ENCODE measurements around the gene PLCXD3. TPM values are rescaled to one million over a fixed set of nuclear protein-coding genes. Genes with fewer than 3 reads are reported as not detected.
"Not testable (repeated sequence)": the region's sequence is repeated elsewhere in the genome, so short reads cannot be mapped to it uniquely, and the experiment has no call there.

The PLCXD3 gene
- polyA plus RNA-seq, 3 donors from 2014 or later: not detected

DNA sequence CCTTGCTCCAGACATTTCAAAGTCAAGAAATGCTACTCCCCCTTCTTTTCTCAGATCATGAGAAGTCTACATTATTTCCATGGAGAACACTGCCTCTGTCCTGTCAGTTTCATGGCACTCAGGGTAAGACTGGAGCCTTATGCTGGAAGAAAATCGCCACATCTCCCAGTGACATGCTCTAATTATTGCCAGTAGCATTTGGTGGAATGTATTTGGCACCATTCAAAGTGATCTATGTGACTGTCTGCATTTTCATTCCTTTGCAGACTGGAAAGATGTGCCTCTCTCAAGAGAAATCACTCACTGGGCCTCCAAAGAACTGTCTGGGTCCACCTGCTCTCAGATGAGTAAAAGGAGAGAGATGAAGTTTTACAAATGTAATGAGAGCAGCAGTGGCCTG, 840 bp upstream of the PLCXD3 start:
- no peak overlapping the region for H3K4me3 Mint-ChIP-seq
- DNase-seq: no peak
- peaks cover 0 to 3% (median 0%) of the 10 kb centered on the region in 3 donors for H3K36me3 Mint-ChIP-seq
- H3K9me3 Mint-ChIP-seq: peaks cover 0 to 22% (median 12%) of the 10 kb centered on the region in 6 donors
- H3K27ac Mint-ChIP-seq: no peak overlapping the region
- no peaks in the 10 kb centered on the region for H3K4me1 Mint-ChIP-seq
- peaks cover 0 to 10% (median 7%) of the 10 kb centered on the region in 3 donors for H3K27me3 Mint-ChIP-seq (ENCODE audit: low read depth in 3 of 3)

DNA sequence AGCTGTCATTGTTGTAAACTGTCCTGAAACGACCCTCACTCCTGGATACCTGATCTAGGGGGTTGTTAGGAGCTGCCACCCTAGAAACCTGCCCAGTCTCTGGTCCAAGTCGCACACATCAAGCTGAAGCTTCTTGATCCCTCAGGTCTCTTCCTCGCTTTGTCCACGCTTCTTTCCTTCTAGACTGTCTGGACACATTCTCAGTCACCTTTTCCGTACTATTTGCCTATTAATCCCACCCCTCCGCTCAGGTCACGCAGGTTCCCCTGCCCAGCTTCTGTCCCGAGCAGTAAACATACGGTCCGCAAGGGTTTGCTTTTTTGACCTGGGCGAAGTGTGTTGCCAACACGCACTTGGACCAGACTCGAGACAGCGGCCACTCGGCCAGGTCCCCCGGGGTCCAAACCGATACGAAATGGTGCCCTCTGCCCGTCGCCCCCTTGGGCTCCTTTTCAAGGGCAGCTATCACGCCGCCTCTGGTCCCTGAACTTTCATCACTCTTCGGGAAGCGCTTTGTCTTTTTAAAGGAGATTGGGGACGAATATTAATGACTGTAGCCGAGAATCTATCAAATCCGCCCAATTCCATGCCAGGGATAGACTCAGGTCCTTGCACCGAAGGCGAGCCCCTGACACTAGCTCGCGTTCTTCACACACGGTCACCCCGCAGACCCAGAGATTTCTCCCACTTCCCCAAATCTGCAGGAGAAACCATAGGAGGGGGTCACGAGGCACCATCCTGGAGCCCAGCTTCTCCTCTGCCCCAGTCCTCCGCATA, 814 bp downstream of the PLCXD3 start:
- Mint-ChIP-seq H3K9me3 (peaks cover 2 to 24% (median 11%) of the 10 kb centered on the region in 6 donors), H3K4me3 (no peak overlapping the region), H3K27ac (no peak overlapping the region), H3K4me1 (no peaks in the 10 kb centered on the region), H3K36me3 (peaks cover 0 to 3% (median 0%) of the 10 kb centered on the region in 3 donors), H3K27me3 (ENCODE audit: low read depth in 3 of 3) (peaks cover 0 to 10% (median 7%) of the 10 kb centered on the region in 3 donors)
- DNase-seq: no peak

DNA sequence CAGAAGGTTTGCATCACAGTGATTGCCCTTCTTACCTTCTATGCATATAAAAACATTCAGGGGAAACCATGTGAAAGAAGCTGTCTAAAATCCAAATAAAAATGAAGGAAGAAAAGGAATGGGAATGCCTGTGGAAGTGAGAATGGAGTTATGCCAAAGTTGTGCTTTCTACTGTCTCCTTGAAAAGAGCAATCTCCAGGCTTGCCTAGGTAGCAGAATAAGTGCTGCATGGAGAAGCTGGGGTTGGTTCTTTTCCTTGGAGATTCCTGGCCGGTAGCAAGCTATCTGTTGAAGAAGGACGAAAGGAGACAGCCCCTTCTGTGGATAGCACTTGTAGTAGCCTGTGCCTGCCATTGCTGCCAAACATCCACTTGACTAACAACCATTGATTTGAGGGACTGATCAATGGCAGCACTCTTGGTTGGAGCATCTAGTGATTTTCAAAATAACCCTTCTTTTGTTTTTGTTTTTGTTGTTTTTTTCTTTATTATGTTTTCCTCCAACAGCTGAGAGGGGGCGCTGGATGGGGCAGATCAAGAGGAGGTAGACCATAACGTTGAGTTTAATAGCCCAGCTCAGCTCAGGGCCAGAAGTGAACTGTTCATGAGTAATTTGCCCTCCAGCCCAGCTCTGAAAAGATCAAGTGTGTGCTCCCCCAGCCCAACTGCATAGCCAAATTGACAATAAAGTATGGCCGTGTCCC, 1.6 kb downstream of the PLCXD3 start:
- Mint-ChIP-seq H3K27me3 (ENCODE audit: low read depth in 3 of 3) (peaks cover 0 to 10% (median 7%) of the 10 kb centered on the region in 3 donors), H3K4me3 (no peak overlapping the region), H3K4me1 (no peaks in the 10 kb centered on the region), H3K36me3 (peaks cover 0 to 3% (median 0%) of the 10 kb centered on the region in 3 donors), H3K9me3 (peaks cover 2 to 24% (median 11%) of the 10 kb centered on the region in 6 donors), H3K27ac (no peak overlapping the region)
- DNase-seq: no peak

DNA sequence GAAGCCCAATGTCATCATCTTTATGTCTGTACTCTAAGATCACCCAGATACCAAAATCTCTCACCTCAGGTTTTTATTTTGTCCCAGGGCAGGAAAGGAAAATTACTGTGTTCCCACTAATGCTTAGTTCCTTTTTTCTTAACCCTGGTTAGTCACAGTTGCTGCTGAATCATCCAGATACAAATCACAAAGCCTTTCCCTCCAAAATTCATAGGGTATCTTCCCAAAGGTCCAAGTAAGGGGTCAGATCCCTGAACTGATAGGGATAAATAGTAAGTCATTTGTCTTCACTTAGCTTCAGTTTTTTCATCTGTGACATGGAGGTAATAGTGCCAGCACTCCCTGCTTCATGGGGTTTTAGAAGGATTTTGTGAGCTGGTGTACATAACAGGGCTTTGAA, 2.2 kb downstream of the PLCXD3 start:
- peaks cover 0 to 10% (median 7%) of the 10 kb centered on the region in 3 donors for H3K27me3 Mint-ChIP-seq (ENCODE audit: low read depth in 3 of 3)
- H3K4me1 Mint-ChIP-seq: no peaks in the 10 kb centered on the region
- H3K36me3 Mint-ChIP-seq: peaks cover 0 to 3% (median 0%) of the 10 kb centered on the region in 3 donors
- no peak overlapping the region for H3K4me3 Mint-ChIP-seq
- no peak for DNase-seq
- peaks cover 2 to 24% (median 11%) of the 10 kb centered on the region in 6 donors for H3K9me3 Mint-ChIP-seq
- no peak overlapping the region for H3K27ac Mint-ChIP-seq

DNA sequence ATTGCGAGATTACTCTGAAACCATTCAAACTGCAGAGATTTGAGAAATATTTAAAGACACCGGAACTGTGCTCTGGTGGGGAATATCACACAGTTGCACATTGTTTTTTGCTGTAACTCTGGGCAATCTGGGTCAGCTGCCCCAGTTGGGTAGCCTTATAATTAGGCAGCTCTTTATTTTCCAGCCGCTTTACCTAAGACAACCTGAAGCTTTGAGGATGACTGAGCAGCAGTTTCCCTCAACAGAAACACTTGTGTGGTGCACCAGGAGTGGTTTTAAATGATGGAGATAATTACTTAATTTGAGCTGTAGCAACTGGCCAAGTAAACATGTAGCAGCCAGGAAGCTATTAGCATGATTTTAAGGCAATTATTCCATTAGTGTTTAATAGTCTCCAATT, 2.9 kb downstream of the PLCXD3 start:
- Mint-ChIP-seq H3K4me1 (no peaks in the 10 kb centered on the region), H3K27me3 (ENCODE audit: low read depth in 3 of 3) (peaks cover 0 to 10% (median 7%) of the 10 kb centered on the region in 3 donors), H3K4me3 (no peak overlapping the region), H3K36me3 (peaks cover 0 to 3% (median 0%) of the 10 kb centered on the region in 3 donors), H3K27ac (no peak overlapping the region), H3K9me3 (peaks cover 2 to 24% (median 10%) of the 10 kb centered on the region in 6 donors)
- DNase-seq: no peak

DNA sequence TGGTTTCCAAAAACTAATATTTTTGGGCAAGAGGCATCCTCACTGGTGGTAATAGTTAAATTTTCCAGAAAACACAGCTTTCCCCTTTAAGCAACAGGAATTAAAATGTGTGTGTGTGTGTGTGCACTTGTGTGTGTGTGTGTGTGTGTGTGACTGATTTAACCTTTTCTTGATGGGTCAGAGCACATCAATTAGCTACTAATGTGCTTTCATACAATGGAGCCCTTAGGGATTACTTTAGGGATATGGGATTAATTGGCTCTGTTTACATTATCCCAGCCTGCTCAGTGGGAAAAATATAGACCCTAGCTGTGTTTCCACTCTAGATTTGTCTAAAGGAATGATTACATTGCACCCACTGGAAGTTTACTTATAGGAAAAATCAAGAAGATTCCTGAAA, 6.5 kb downstream of the PLCXD3 start:
- no peaks in the 10 kb centered on the region for H3K36me3 Mint-ChIP-seq
- H3K27ac Mint-ChIP-seq: no peak overlapping the region
- no peaks in the 10 kb centered on the region for H3K4me1 Mint-ChIP-seq
- H3K27me3 Mint-ChIP-seq (ENCODE audit: low read depth in 3 of 3): peaks cover 0 to 4% (median 0%) of the 10 kb centered on the region in 3 donors
- H3K9me3 Mint-ChIP-seq: peaks cover 0 to 17% (median 7%) of the 10 kb centered on the region in 6 donors
- no peak overlapping the region for H3K4me3 Mint-ChIP-seq
- no peak for DNase-seq

DNA sequence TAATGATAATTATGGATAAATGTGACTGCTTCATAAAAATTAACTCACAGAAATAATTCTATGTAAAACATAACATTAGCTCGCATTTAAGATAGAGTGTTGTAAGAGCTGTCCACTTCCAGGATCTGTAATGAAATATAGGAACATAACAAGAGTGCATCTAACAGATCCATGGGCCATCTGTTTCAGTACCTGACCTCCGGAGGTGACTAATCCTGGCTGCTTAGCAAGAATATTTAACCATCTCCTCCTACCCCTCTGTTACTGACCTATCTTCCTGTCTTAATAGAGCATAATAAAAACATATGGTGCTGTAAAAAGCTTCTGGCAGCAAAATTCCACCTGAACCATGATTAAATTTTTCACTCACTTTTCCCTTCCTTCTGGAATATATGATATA, 7.1 kb downstream of the PLCXD3 start:
- Mint-ChIP-seq H3K4me1 (no peaks in the 10 kb centered on the region), H3K27ac (no peak overlapping the region), H3K36me3 (no peaks in the 10 kb centered on the region), H3K9me3 (peaks cover 0 to 12% (median 5%) of the 10 kb centered on the region in 6 donors), H3K27me3 (ENCODE audit: low read depth in 3 of 3) (peaks cover 0 to under 1% (median 0%) of the 10 kb centered on the region in 3 donors), H3K4me3 (no peak overlapping the region)
- DNase-seq: no peak

DNA sequence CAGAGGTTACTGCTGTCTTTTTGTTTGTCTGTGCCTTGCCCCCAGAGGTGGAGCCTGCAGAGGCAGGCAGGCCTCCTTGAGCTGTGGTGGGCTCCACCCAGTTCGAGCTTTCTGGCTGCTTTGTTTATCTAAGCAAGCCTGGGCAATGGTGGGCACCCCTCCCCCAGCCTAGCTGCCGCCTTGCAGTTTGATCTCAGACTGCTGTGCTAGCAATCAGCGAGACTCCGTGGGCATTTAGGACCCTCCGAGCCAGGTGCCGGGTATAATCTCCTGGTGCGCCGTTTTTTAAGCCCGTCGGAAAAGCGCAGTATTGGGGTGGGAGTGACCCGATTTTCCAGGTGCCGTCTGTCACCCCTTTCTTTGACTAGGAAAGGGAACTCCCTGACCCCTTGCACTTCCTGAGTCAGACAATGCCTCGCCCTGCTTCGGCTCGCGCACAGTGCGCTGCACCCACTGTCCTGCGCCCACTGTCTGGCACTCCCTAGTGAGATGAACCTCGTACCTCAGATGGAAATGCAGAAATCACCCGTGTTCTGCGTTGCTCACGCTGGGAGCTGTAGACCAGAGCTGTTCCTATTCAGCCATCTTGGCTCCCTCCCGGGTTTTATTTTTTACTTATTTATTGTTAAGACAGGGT, 16.8 kb downstream of the PLCXD3 start:
- not testable (repeated sequence) for H3K27ac Mint-ChIP-seq; H3K27me3 Mint-ChIP-seq (ENCODE audit: low read depth in 3 of 3); DNase-seq; H3K4me3 Mint-ChIP-seq; H3K4me1 Mint-ChIP-seq; H3K36me3 Mint-ChIP-seq
- H3K9me3 Mint-ChIP-seq: peaks cover 0 to 22% (median 11%) of the 10 kb centered on the region in 6 donors

DNA sequence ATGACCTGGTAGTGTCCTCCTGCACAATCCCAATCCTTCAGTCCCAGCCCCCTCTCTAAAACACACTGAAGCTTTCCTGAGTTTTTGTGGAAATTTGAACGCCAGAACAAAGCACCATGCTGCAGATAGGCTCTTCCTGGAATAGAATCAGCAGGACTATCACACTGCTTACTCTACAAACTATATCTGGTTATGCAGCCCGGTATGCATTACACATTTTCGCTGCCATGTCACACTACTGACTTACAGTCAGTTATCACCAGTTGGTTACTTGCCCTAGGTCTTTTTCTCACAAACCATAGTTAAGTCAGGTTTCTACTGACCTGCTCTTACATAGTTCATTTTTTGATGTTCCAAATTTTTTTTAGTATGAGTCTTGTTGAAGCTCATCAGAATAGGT, 24.9 kb downstream of the PLCXD3 start:
- no peaks in the 10 kb centered on the region for H3K4me1 Mint-ChIP-seq
- no peak overlapping the region for H3K27ac Mint-ChIP-seq
- DNase-seq: no peak
- peaks cover 0 to 1% (median 0%) of the 10 kb centered on the region in 3 donors for H3K27me3 Mint-ChIP-seq (ENCODE audit: low read depth in 3 of 3)
- H3K4me3 Mint-ChIP-seq: no peak overlapping the region
- peaks cover 0 to 8% (median 2%) of the 10 kb centered on the region in 6 donors for H3K9me3 Mint-ChIP-seq
- H3K36me3 Mint-ChIP-seq: no peaks in the 10 kb centered on the region

DNA sequence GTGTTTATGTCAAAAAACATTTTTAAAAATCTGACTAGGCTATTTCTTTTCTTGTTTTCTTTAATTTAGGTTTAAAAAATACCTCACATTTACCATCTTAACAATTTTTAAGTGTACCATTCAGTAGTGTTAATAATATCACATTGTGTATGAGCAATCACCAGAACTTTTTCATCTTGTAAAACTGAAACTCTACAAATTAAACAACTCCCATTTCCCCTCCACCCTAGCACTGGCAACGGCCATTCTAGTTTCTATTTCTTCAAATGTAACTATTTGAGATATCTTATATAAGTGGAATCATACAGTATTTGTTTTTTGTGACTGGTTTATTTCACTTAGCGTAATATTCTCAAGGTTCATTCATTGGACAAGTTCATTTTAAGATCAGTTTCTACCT, 27.7 kb downstream of the PLCXD3 start:
- H3K27ac Mint-ChIP-seq: no peak overlapping the region
- H3K36me3 Mint-ChIP-seq: no peaks in the 10 kb centered on the region
- no peaks in the 10 kb centered on the region for H3K4me1 Mint-ChIP-seq
- no peak overlapping the region for H3K4me3 Mint-ChIP-seq
- H3K9me3 Mint-ChIP-seq: peaks cover 0 to 13% (median 2%) of the 10 kb centered on the region in 6 donors
- H3K27me3 Mint-ChIP-seq (ENCODE audit: low read depth in 3 of 3): peaks cover 0 to 1% (median 0%) of the 10 kb centered on the region in 3 donors
- no peak for DNase-seq

DNA sequence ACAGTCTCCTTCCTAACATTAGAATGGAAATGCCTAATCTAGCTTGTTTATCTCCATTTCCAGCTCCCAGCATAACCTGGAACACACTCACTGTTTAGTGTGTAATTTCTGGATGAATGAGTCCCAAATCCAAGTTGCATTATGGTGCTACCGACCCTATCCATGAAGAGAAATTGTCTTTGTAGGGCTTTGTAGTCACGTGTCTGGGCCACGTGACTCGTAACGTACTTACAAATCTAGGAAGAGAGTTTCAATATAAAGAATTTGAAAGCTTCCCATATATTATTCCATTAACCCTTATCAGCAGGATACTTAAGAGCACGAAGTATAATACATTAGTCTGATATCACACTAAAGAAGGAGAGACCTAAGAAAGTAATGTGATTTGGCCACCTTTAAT, 28.2 kb downstream of the PLCXD3 start:
- Mint-ChIP-seq H3K4me3 (no peak overlapping the region), H3K36me3 (no peaks in the 10 kb centered on the region), H3K27me3 (ENCODE audit: low read depth in 3 of 3) (peaks cover 0 to 1% (median 0%) of the 10 kb centered on the region in 3 donors), H3K27ac (no peak overlapping the region), H3K9me3 (peaks cover 0 to 13% (median 1%) of the 10 kb centered on the region in 6 donors), H3K4me1 (no peaks in the 10 kb centered on the region)
- no peak for DNase-seq

DNA sequence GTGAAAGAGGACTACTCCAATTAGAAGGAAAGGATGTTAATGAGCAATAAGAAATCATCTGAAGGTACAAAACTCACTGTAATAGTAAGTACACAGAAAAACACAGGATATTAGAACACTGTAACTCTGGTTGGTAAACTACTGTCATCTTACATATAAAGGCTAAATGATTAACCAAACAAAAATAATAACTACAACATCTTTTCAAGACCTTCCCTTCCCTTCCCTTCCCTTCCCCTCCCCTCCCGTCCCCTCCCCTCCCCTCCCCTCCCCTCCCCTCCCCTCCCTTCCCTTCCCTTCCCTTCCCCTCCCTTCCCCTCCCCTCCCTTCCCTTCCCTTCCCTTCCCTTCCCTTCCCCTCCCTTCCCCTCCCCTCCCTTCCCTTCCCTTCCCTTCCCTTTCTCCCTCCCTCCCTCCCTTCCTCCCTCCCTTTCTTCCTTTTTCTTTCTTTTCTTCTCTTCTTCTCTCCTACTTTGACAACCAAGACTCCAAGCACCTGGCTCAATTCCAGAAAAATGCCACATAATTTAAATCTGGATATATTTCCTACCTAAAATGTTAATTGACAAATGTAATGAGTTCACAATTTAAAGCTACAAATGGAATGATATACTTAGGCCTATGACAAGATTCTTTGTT, 38.7 kb downstream of the PLCXD3 start:
- not testable (repeated sequence) for H3K27ac Mint-ChIP-seq; H3K4me3 Mint-ChIP-seq; H3K4me1 Mint-ChIP-seq; DNase-seq; H3K36me3 Mint-ChIP-seq; H3K27me3 Mint-ChIP-seq (ENCODE audit: low read depth in 3 of 3)
- peaks cover 8 to 38% (median 16%) of the 10 kb centered on the region in 6 donors for H3K9me3 Mint-ChIP-seq

DNA sequence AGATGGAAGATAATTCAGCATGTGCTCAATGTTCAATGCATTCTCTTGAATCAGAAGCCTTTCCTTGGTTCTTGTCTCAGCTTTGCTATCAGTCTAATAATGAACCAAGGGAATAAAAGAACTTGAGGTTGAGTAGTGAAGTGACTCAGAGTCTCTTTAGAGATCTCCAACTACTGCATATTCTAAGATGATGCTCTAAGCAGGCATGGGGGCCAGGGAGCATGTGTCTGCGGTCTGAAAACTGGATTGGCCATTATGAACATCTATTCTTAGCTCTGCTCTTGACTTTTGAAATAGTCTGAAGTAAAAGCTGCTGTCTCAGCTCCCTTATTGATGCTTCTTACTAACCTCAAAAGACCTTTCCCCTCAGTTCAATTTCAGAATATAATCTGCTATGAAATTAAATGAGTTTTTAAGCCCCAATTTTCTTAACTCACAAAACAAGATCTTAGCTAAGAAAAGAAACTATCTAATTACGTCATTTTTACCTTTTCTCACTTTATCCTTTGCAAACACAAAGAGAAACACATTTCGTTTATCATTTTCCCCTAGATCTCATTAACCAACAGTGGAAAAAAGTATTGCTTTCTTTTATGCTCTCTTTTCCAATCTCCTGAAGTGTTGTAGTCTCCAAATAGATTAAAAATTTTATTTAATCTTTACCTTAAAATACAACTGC, 44.8 kb downstream of the PLCXD3 start:
- Mint-ChIP-seq H3K9me3 (peaks cover 6 to 15% (median 11%) of the 10 kb centered on the region in 6 donors), H3K36me3 (no peaks in the 10 kb centered on the region), H3K27me3 (ENCODE audit: low read depth in 3 of 3) (no peaks in the 10 kb centered on the region), H3K27ac (no peak overlapping the region), H3K4me1 (no peaks in the 10 kb centered on the region), H3K4me3 (no peak overlapping the region)
- no peak for DNase-seq
